Neural progenitor cell (in vitro differentiated cells): ENCODE data around the gene MDGA2. TPM values are rescaled to one million over a fixed set of nuclear protein-coding genes. Genes with fewer than 3 reads are reported as not detected.

Source experiments
- DNase-seq: peaks from one replicate; pipeline ENCODE4 v3.0.0-alpha.2; 2016; ENCODE audit warnings: low spot score
- H2AFZ ChIP-seq: fragments of 200-600 bp; sonication (generic); replicated peaks from 2 replicates; pipeline ENCODE4 v1.6.1; 2016; ENCODE audit warnings: antibody characterized with exemption
- H3F3A ChIP-seq: fragments of 200-600 bp; sonication (generic); 2 replicates; pipeline ENCODE4 v1.6.1; 2016; ENCODE audit warnings: antibody characterized with exemption, low read depth
- H3K27ac ChIP-seq: fragments of 200-600 bp; sonication (generic); 2 replicates; pipeline ENCODE4 v1.5.1; 2016; ENCODE audit warnings: mild to moderate bottlenecking
- H3K27me3 ChIP-seq: fragments of 200-600 bp; sonication (generic); 2 replicates; pipeline ENCODE4 v1.6.1; 2016; ENCODE audit warnings: mild to moderate bottlenecking, moderate library complexity
- H3K36me3 ChIP-seq: fragments of 200-600 bp; sonication (generic); 2 replicates; pipeline ENCODE4 v1.5.1; 2016
- H3K4me1 ChIP-seq: fragments of 200-600 bp; sonication (generic); 2 replicates; pipeline ENCODE4 v1.6.1; 2016; ENCODE audit warnings: mixed run types
- H3K4me2 ChIP-seq: fragments of 200-600 bp; sonication (generic); 2 replicates; pipeline ENCODE4 v1.6.1; 2016
- H3K4me3 ChIP-seq: fragments of 200-600 bp; sonication (generic); 2 replicates; pipeline ENCODE4 v1.5.1; 2016
- H3K79me2 ChIP-seq: fragments of 200-600 bp; sonication (generic); 2 replicates; pipeline ENCODE4 v1.6.1; 2016; ENCODE audit warnings: low read depth
- H3K9ac ChIP-seq: fragments of 200-600 bp; sonication (generic); 2 replicates; pipeline ENCODE4 v1.6.1; 2016
- H3K9me3 ChIP-seq: fragments of 200-600 bp; sonication (generic); 2 replicates; pipeline ENCODE4 v1.5.1; 2016; ENCODE audit warnings: low read depth
- H4K20me1 ChIP-seq: fragments of 200-600 bp; sonication (generic); 2 replicates; pipeline ENCODE4 v1.6.1; 2016; ENCODE audit warnings: low read depth
- H3K27ac Mint-ChIP-seq: 3 replicates; pipeline ENCODE4 v1.8.0; 2021; ENCODE audit warnings: mixed read lengths
- H3K27me3 Mint-ChIP-seq: 2 replicates; pipeline ENCODE4 v1.8.0; 2022; ENCODE audit warnings: low read depth, mild to moderate bottlenecking, inconsistent platforms, moderate library complexity, mixed read lengths; ENCODE audit not compliant: insufficient read depth
- H3K36me3 Mint-ChIP-seq: 3 replicates; pipeline ENCODE4 v1.8.0; 2021; ENCODE audit warnings: mixed read lengths
- H3K4me1 Mint-ChIP-seq: 3 replicates; pipeline ENCODE4 v1.8.0; 2021; ENCODE audit warnings: mixed read lengths
- H3K4me3 Mint-ChIP-seq: 3 replicates; pipeline ENCODE4 v1.8.0; 2021; ENCODE audit warnings: mild to moderate bottlenecking, moderate library complexity, mixed read lengths
- H3K9me3 Mint-ChIP-seq: 3 replicates; pipeline ENCODE4 v1.8.0; 2020; ENCODE audit warnings: mixed read lengths
- CTCF ChIP-seq: fragments of 200-600 bp; sonication (generic); IDR thresholded peaks from 2 replicates; pipeline ENCODE4 v1.5.1; 2017; ENCODE audit warnings: antibody characterized with exemption, mild to moderate bottlenecking
- EZH2 ChIP-seq: fragments of 200-600 bp; sonication (generic); IDR thresholded peaks from 2 replicates; pipeline ENCODE4 v1.6.1; 2017; ENCODE audit warnings: antibody characterized with exemption, mild to moderate bottlenecking, moderate library complexity
- EZH2phosphoT487 ChIP-seq: fragments of 200-600 bp; sonication (generic); IDR thresholded peaks from 2 replicates; pipeline ENCODE4 v1.6.1; 2017; ENCODE audit warnings: antibody characterized with exemption
- total RNA-seq: library from RNA; depleted of rRNA; stranded (reverse); fragments of >200 nt; gene quantifications from 2 replicates; pipeline ENCODE4 v1.2.3, GENCODE V29; 2015; ENCODE audit warnings: low replicate concordance

The MDGA2 gene
- total RNA-seq, 1 donor from 2014 or later, result 1.0 TPM

DNA sequence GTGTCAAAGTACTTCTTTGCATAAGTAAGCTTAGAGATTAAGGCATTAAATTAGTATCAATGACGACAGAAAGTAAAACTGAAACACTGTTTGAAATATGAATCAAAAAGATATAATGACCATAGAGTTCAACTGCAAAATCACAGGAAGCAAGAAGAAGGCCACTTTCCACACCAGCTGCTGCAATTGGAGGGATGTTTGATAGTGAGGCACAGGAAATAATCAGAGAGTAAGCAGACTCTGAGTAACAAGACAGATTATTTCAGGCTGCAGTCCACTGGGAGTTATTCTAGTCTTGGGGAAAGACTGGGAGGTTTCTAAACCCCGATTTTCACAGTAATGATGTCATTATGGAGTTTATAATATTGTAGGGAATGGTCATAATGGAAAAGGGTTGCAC is 12.9 kb downstream of the MDGA2 start:
- no peaks in the 10 kb centered on the region for H3K9me3 ChIP-seq
- no peak for DNase-seq
- H3K9me3 Mint-ChIP-seq, result peaks cover 3% of the 10 kb centered on the region
- no peak overlapping the region for H3K4me3 Mint-ChIP-seq
- H3K36me3 Mint-ChIP-seq, result peaks cover 10% of the 10 kb centered on the region
- no peaks in the 10 kb centered on the region for H3K4me1 ChIP-seq
- no peaks in the 10 kb centered on the region for H3K36me3 ChIP-seq
- H2AFZ ChIP-seq, result no peak overlapping the region
- no peaks in the 10 kb centered on the region for H3K79me2 ChIP-seq
- H3K27me3 Mint-ChIP-seq, result peaks cover 2% of the 10 kb centered on the region
- H3K9ac ChIP-seq, result no peak overlapping the region
- H3K27me3 ChIP-seq, result peaks cover 6% of the 10 kb centered on the region
- H3F3A ChIP-seq, result no peaks in the 10 kb centered on the region
- no peak for TF ChIP-seq EZH2
- TF ChIP-seq CTCF, result no peak
- no peak for TF ChIP-seq EZH2phosphoT487
- no peaks in the 10 kb centered on the region for H3K4me1 Mint-ChIP-seq
- H3K27ac ChIP-seq, result no peak overlapping the region
- no peak overlapping the region for H3K27ac Mint-ChIP-seq
- no peaks in the 10 kb centered on the region for H4K20me1 ChIP-seq
- H3K4me3 ChIP-seq, result no peak overlapping the region
- no peak overlapping the region for H3K4me2 ChIP-seq

DNA sequence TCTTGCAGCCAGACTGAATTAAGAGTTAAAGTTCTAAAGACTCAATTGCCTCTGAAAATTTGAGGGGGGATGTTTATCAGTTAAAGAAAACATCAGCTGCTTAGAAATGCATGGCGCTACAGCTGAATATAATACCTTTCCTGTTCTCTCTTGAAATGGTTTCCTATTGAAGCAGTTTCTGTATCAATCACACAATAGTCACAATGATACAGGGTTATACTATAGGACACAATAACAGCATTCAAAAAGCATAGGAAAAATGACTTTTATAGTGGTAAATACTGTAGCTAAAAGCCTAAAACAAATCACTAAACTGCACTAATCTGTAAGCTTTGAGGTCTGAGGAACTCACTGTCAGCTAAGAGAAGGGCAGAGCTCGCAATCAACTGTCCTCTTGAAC is 15.2 kb downstream of the MDGA2 start:
- Mint-ChIP-seq H3K4me3 (no peak overlapping the region), H3K27ac (no peak overlapping the region), H3K4me1 (no peaks in the 10 kb centered on the region), H3K27me3 (no peaks in the 10 kb centered on the region), H3K9me3 (peaks cover 3% of the 10 kb centered on the region), H3K36me3 (peaks cover 3% of the 10 kb centered on the region)
- H3K4me2 ChIP-seq, result no peak overlapping the region
- H3K27me3 ChIP-seq, result peaks cover 6% of the 10 kb centered on the region
- no peaks in the 10 kb centered on the region for H3K9me3 ChIP-seq
- H3K9ac ChIP-seq, result no peak overlapping the region
- DNase-seq, result no peak
- no peaks in the 10 kb centered on the region for H4K20me1 ChIP-seq
- no peaks in the 10 kb centered on the region for H3K4me1 ChIP-seq
- no peaks in the 10 kb centered on the region for H3K79me2 ChIP-seq
- TF ChIP-seq EZH2 (no peak), CTCF (no peak), EZH2phosphoT487 (no peak)
- H3K27ac ChIP-seq, result no peak overlapping the region
- no peaks in the 10 kb centered on the region for H3F3A ChIP-seq
- H2AFZ ChIP-seq, result no peak overlapping the region
- H3K4me3 ChIP-seq, result no peak overlapping the region
- no peaks in the 10 kb centered on the region for H3K36me3 ChIP-seq

DNA sequence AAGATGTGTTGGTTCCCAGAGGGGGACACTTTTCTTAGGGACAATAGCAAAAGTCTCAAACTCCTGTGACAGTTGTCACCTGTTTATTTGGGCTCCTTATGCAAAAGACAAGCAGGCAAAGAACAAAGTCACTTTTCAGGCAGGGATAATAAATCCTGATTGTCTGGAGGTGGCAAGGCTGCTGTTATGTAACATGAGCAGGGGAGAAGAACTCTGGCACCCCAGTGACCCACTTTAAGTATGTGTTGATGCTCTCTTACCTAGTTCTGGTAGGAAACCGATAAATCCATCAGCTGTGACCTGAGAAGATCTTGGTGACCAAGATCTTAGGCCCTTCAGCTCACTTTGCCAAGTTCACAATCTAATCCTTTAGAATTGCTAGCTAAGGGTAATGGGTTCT is 17.4 kb downstream of the MDGA2 start:
- Mint-ChIP-seq H3K27me3 (no peaks in the 10 kb centered on the region), H3K9me3 (no peaks in the 10 kb centered on the region), H3K4me1 (no peaks in the 10 kb centered on the region), H3K27ac (no peak overlapping the region), H3K36me3 (no peaks in the 10 kb centered on the region), H3K4me3 (no peak overlapping the region)
- peaks cover 6% of the 10 kb centered on the region for H3K27me3 ChIP-seq
- no peak overlapping the region for H3K9ac ChIP-seq
- H3F3A ChIP-seq, result no peaks in the 10 kb centered on the region
- no peak overlapping the region for H3K4me3 ChIP-seq
- no peaks in the 10 kb centered on the region for H3K9me3 ChIP-seq
- no peaks in the 10 kb centered on the region for H3K36me3 ChIP-seq
- H4K20me1 ChIP-seq, result no peaks in the 10 kb centered on the region
- H3K4me2 ChIP-seq, result no peak overlapping the region
- H3K27ac ChIP-seq, result no peak overlapping the region
- H2AFZ ChIP-seq, result no peak overlapping the region
- H3K4me1 ChIP-seq, result no peaks in the 10 kb centered on the region
- DNase-seq, result no peak
- TF ChIP-seq CTCF (no peak), EZH2 (no peak), EZH2phosphoT487 (no peak)
- no peaks in the 10 kb centered on the region for H3K79me2 ChIP-seq
